ENCODE measurements around the gene OAS2.

GRCh38 chr12:113049976-113050742 lies 71.8 kb downstream of the OAS2 start:
- TF ChIP-seq CTCF (IDR thresholded peaks at IDR 0.05 in 8 of 11, conservative IDR thresholded peaks at IDR 0.05 in 3 of 11) (peak in 7 of 11 experiments; percentile 21 to 48 (median 38)), POLR2AphosphoS5 (IDR thresholded peaks at IDR 0.05) (peak in 1 of 3 donors; percentile 19), POLR2A (IDR thresholded peaks at IDR 0.05) (no peak)
